Activated T-helper 1 cell treated with Interleukin-2 at 50 U/mL for 16 hours (primary cell): ENCODE data around the gene PTPN2.

Experiments used
- DNase-seq: peaks from one replicate; pipeline ENCODE4 v3.0.0-alpha.2; 2020; ENCODE audit warnings: low read depth

Gene PTPN2

GRCh38 chr18:12744103-12744502 lies 139.9 kb downstream of the PTPN2 start:
- no peak for DNase-seq

- no peak for DNase-seq
Measured at GRCh38 chr18:12742453-12742852, 141.6 kb downstream of the PTPN2 start.
